Large intestine (tissue), 12 donors: ENCODE data around the gene CCIN. TPM values are rescaled to one million over a fixed set of nuclear protein-coding genes. Genes with fewer than 3 reads are reported as not detected.

Experiments used
- DNase-seq, 2 donors: peaks; one replicate each; pipeline versions ENCODE4 v3.0.0 to v3.0.0-alpha.2; 2013
- H3K27ac ChIP-seq: one replicate; pipeline ENCODE4 v1.5.1; 2013; ENCODE audit warnings: low read length
- H3K27me3 ChIP-seq: 2 replicates; pipeline ENCODE4 v1.6.1; 2013; ENCODE audit warnings: low read length; ENCODE audit not compliant: control insufficient read depth, insufficient read depth
- H3K36me3 ChIP-seq: 2 replicates; pipeline ENCODE4 v1.6.1; 2013; ENCODE audit warnings: low read length; ENCODE audit not compliant: control insufficient read depth, insufficient read depth
- H3K4me1 ChIP-seq: one replicate; pipeline ENCODE4 v1.6.1; 2013; ENCODE audit warnings: low read length; ENCODE audit not compliant: control insufficient read depth, insufficient read depth
- H3K4me3 ChIP-seq: one replicate; pipeline ENCODE4 v1.5.1; 2013; ENCODE audit warnings: low read length
- H3K9me3 ChIP-seq: one replicate; pipeline ENCODE4 v1.6.1; 2013; ENCODE audit warnings: mild to moderate bottlenecking, low read depth, low read length, moderate library complexity; ENCODE audit not compliant: control insufficient read depth
- WGBS: methylation state at CpG from one replicate; pipeline ENCODE4 v1.1.5; 2013; ENCODE audit warnings: low lambda C conversion rate; ENCODE audit not compliant: insufficient coverage; 5-methylcytosine and 5-hydroxymethylcytosine counted together
- long read RNA-seq, 11 donors: transcript quantifications; one replicate each; lab custom pipeline, GENCODE V29; 2026
- polyA plus RNA-seq: library from polyadenylated mRNA; unstranded; fragments of 120-200 nt; gene quantifications from one replicate; pipeline ENCODE4 v1.2.1, GENCODE V29; 2013

CCIN gene
- polyA plus RNA-seq, result 0.07 TPM
- long read RNA-seq, donor 1, result 0 reads
- long read RNA-seq, donor 2, result 0 reads
- long read RNA-seq, donor 3, result 0 reads
- long read RNA-seq, donor 4, result 0 reads
- long read RNA-seq, donor 5, result 0 reads
- long read RNA-seq, donor 6, result 0 reads
- long read RNA-seq, donor 7, result 0 reads
- long read RNA-seq, donor 8, result 0 reads
- long read RNA-seq, donor 9, result 0 reads
- long read RNA-seq, donor 10, result 0 reads
- long read RNA-seq, donor 11, result 0 reads

- no peak for DNase-seq
- no peak within 1 kb of the TSS for H3K4me3 ChIP-seq
- no peak within 1 kb of the TSS for H3K27ac ChIP-seq
- H3K9me3 ChIP-seq, result no peaks in the 10 kb centered on the region
- H3K4me1 ChIP-seq, result peaks cover 3% of the 10 kb centered on the region
- peaks cover 2% of the 10 kb centered on the region for H3K27me3 ChIP-seq
- no peaks in the 10 kb centered on the region for H3K36me3 ChIP-seq
- WGBS, result no CpG with 5 or more reads among the region's 6 CpGs
These were observed at the start of gene CCIN for GRCh38 chr9:36169166-36169565. TSS of gene CCIN (plus strand) at chr9:36169388. CDS start at chr9:36169503, 115 bp downstream.

DNA sequence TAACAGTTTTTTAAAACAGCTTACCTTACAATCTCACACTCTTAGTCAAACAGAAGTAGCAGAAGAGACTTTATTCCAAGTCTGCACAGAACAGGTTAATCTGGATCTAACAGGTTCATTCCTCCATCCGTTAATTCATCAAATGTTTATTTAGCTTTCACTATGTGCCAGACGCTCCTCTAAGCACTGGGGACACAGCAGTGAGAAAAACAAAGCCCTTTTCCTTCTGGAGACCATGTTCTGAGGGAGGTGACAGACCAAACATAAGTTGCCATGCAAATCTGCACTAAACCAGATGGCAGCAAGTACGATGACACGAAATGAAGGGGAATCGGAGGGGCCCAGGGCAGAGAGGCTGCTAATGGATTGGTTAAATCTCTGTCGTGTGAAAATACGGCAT lies 49.7 kb upstream of the CCIN start:
- no peak for DNase-seq
- Histone ChIP-seq H3K4me3 (no peak overlapping the region), H3K27ac (no peak overlapping the region), H3K36me3 (peaks cover 6% of the 10 kb centered on the region), H3K27me3 (no peaks in the 10 kb centered on the region), H3K4me1 (no peaks in the 10 kb centered on the region), H3K9me3 (no peaks in the 10 kb centered on the region)
- WGBS, result 67% methylated on average over 5 of the region's 7 CpGs

DNA sequence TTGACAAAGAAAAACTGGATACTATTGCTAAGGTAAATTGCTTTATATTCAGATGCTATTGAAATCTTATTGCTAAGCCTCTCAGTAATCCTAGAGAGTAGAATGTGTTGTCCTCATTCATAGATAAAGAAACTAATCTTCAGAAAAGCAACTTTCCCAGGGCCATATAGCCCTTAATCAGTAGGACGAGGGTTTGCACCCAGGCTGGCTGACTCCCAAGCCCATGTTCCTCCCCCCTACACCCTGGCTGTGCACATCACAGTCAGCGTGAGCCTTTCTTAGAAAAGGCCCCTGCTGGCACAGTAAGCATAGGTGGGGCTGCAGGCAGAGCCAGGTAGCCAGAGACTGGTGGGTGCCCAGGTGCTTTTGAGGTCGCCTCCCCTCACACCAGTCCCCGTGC lies 48.5 kb upstream of the CCIN start:
- Histone ChIP-seq H3K36me3 (peaks cover 6% of the 10 kb centered on the region), H3K27ac (no peak overlapping the region), H3K4me3 (no peak overlapping the region), H3K9me3 (no peaks in the 10 kb centered on the region), H3K4me1 (peaks cover 8% of the 10 kb centered on the region), H3K27me3 (no peaks in the 10 kb centered on the region)
- DNase-seq, result no peak
- WGBS, result no CpG with 5 or more reads among the region's 4 CpGs

- Histone ChIP-seq H3K9me3 (no peaks in the 10 kb centered on the region), H3K4me3 (no peak overlapping the region), H3K36me3 (peaks cover 6% of the 10 kb centered on the region), H3K4me1 (peaks cover 21% of the 10 kb centered on the region), H3K27me3 (no peaks in the 10 kb centered on the region), H3K27ac (no peak overlapping the region)
- no CpG with 5 or more reads among the region's 7 CpGs for WGBS
- DNase-seq, result no peak
These were observed 47.2 kb upstream of the CCIN start for GRCh38 chr9:36121971-36122370.

GRCh38 chr9:36123515-36123914 lies 45.7 kb upstream of the CCIN start:
- Histone ChIP-seq H3K27ac (no peak overlapping the region), H3K36me3 (peaks cover 6% of the 10 kb centered on the region), H3K9me3 (no peaks in the 10 kb centered on the region), H3K4me1 (peaks cover 22% of the 10 kb centered on the region), H3K27me3 (no peaks in the 10 kb centered on the region), H3K4me3 (no peak overlapping the region)
- no CpG with 5 or more reads among the region's 2 CpGs for WGBS
- no peak for DNase-seq

DNA sequence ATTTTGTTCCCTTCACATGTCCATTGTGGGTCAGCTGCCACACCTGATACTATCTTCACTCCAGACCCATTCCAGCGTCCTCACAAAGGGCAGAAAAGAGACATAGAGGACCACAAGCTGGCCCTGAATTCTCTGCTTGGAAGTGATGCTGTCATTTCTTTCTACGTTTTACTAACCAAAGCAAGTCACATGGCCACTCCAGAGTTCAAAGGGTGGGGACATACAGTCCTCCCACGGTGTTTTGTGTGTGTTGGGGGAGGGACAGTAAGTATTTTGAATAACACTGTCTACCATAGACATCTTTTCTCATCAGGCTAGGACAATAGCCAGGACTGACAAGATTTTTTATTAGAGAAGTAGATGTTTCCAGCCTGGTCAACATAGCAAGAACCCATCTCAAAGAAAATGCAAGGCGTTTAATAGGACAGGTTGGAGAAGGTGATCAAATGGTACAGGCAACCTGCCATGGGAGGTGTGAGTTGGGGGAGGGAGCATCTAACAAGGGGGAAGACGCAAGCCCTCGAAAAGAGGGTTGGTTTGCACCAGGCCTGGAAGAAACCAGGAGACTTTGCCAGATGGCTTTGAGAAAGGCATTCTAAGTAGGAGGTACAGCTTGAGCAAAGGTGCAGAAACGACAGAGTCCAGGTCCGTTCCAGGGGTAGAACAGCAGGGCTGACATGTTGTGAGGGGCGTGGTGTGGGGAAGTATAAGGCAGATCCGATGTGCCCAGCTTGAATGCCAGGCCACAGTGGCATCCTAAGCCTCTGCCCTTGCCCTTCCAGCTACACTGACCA lies 43.9 kb upstream of the CCIN start:
- Histone ChIP-seq H3K4me3 (no peak overlapping the region), H3K9me3 (no peaks in the 10 kb centered on the region), H3K36me3 (peaks cover 4% of the 10 kb centered on the region), H3K27ac (no peak overlapping the region), H3K4me1 (peaks cover 22% of the 10 kb centered on the region), H3K27me3 (no peaks in the 10 kb centered on the region)
- WGBS, result 90% methylated on average over 2 of the region's 10 CpGs
- DNase-seq, result peak in 1 of 2 donors; percentile 55

DNA sequence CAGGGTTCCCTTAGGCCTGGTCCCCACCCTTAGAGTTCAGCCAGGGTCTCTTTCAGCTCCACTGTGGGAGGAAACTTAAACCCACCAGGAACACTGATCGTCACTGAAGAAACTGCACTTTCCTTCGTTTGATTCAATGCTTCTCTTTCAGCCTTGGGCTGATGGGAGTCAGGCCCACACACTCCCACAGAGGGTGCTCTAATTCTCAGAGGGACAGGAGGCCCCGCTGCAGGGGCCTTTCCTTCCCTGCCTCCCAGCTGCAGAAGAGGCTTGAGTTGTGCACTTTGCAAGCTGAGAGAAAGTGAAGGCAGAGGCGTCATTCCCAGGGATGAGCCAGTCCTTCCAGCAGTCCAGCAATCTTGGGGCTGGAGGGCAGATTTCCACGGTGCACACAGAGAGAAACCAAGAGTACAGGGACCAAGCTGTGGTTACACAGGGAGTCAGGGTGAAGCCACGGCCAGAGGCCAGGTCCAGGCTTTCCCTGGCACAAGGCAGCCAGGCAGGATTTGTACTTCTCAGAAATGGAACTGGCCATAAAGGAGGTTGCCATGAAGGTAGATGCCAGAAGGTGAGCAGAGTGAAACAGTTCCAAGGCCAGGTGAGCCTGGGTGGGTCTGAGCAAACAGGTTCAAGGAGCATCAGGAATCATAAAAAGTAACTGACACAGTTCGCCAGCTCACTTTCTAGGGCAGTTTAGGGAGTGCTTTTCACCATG lies 43.0 kb upstream of the CCIN start:
- H3K4me3 ChIP-seq, result no peak overlapping the region
- H3K27me3 ChIP-seq, result no peaks in the 10 kb centered on the region
- no CpG with 5 or more reads among the region's 7 CpGs for WGBS
- peak overlapping the region; percentile 27 for H3K27ac ChIP-seq
- peak; percentile 65 to 83 for DNase-seq
- peaks cover 22% of the 10 kb centered on the region for H3K4me1 ChIP-seq
- peaks cover 4% of the 10 kb centered on the region for H3K36me3 ChIP-seq
- no peaks in the 10 kb centered on the region for H3K9me3 ChIP-seq

GRCh38 chr9:36127652-36128244 lies 41.4 kb upstream of the CCIN start:
- no CpG with 5 or more reads among the region's 5 CpGs for WGBS
- DNase-seq, result no peak
- Histone ChIP-seq H3K9me3 (no peaks in the 10 kb centered on the region), H3K4me3 (no peak overlapping the region), H3K27ac (no peak overlapping the region), H3K4me1 (peaks cover 22% of the 10 kb centered on the region), H3K27me3 (no peaks in the 10 kb centered on the region), H3K36me3 (peaks cover 1% of the 10 kb centered on the region)

DNA sequence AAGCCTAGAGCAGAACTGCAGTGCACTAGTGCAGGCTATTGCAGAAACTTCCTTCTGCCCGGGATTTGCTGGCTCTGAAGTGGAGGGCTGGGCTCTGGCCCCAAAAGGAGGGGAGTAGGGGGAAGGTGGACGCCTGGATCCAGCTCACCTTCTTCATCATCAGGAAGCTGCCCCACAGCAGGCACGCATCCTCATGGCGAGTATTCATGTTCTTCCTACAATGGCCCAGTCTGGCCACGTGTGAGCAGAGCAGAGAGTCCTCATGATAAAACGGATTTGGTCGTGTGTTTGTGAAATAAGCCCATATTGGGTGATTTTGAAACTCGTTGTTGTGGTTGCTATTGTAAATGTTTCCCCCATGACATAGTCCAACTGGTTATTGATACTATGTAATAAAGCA lies 40.8 kb upstream of the CCIN start:
- no peak overlapping the region for H3K27ac ChIP-seq
- 80% methylated on average over 1 of the region's 8 CpGs for WGBS

DNA sequence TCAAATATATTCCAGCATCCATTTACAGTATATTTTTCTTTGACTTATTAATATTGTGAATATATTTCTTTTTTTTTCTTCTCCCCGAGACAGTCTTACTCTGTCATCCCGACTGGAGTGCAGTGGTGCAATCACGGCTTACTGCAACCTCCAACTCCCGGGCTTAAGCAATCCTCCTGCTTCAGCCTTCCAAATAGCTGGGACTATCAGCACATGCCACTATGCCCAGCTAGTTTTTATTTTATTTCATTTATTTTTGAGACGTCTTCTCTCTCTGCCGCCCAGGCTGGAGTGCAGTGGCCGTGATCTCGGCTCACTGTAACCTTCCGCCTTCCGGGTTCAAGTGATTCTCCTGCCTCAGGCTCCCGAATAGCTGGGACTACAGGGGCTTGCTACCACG lies 40.0 kb upstream of the CCIN start:
- H3K4me3 ChIP-seq, result no peak overlapping the region
- H3K27me3 ChIP-seq, result no peaks in the 10 kb centered on the region
- 97% methylated on average over 5 of the region's 12 CpGs for WGBS
- no peak overlapping the region for H3K27ac ChIP-seq
- H3K9me3 ChIP-seq, result no peaks in the 10 kb centered on the region
- peaks cover 22% of the 10 kb centered on the region for H3K4me1 ChIP-seq
- DNase-seq, result no peak
- H3K36me3 ChIP-seq, result no peaks in the 10 kb centered on the region

More for the DNA sequence above, 40.8 kb upstream of the CCIN start:
- DNase-seq, result no peak
- H3K36me3 ChIP-seq, result no peaks in the 10 kb centered on the region
- H3K27me3 ChIP-seq, result no peaks in the 10 kb centered on the region
- H3K9me3 ChIP-seq, result no peaks in the 10 kb centered on the region
- H3K4me1 ChIP-seq, result peaks cover 22% of the 10 kb centered on the region
- H3K4me3 ChIP-seq, result no peak overlapping the region
